Coronary artery (tissue), 2 donors: ENCODE data around the gene PPRC1.

Experiments
- DNase-seq: peaks from one replicate; pipeline ENCODE4 v3.0.0-alpha.2; 2017; ENCODE audit warnings: low spot score
- H3K27ac ChIP-seq, 2 donors: fragments of 200-600 bp; sonication (generic); one replicate each; pipeline ENCODE4 v1.5.1; 2016 to 2019
- H3K4me3 ChIP-seq: fragments of 200-600 bp; sonication (generic); 2 replicates; pipeline ENCODE4 v1.5.1; 2016; ENCODE audit warnings: mild to moderate bottlenecking, moderate library complexity
- TF ChIP-seq, protein P1 (sequence below): fragments of 200-600 bp; sonication (generic); IDR thresholded peaks from one replicate; pipeline ENCODE4 v1.5.1; 2019; ENCODE audit warnings: antibody characterized with exemption

Gene PPRC1

DNA sequence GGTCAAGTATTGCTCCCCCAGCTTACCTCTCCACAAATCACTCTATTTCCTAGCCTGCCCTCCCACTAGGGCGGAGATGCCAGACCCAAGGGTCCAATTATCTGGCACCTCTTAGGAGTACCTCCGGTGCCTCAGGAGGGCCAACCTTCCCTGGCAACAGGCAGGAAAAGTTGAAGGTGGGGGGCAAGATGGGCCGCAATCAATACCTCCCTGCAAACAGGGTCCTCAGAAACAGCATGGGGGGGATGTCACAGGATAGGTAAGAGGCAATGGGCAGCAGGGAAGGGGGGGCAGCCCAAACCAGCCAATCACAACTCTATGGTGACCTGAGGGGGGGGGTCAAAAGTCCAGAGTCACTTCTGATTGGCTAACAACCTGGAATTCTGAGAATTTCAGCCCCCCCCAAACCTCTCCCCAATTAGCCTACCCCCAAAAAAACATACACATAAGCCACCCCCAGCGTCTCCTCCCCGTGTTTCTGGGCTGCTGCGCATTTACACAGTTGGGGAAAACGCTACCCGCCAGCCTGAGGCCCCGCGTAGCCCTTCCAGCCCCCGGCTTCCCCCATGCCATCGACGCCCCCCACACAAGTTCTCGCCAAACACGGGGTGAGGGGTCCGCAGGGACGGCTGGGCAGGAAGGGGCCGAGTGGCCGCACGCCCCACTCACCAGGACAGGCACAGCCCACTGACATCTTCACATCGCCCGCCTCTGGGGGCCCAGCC is 13.3 kb upstream of the PPRC1 start:
- Histone ChIP-seq H3K4me3 (peak overlapping the region; percentile 96), H3K27ac (peak overlapping the region; percentile 99 to 100)
- peak; percentile 88 for DNase-seq
- TF ChIP-seq, protein P1, sequence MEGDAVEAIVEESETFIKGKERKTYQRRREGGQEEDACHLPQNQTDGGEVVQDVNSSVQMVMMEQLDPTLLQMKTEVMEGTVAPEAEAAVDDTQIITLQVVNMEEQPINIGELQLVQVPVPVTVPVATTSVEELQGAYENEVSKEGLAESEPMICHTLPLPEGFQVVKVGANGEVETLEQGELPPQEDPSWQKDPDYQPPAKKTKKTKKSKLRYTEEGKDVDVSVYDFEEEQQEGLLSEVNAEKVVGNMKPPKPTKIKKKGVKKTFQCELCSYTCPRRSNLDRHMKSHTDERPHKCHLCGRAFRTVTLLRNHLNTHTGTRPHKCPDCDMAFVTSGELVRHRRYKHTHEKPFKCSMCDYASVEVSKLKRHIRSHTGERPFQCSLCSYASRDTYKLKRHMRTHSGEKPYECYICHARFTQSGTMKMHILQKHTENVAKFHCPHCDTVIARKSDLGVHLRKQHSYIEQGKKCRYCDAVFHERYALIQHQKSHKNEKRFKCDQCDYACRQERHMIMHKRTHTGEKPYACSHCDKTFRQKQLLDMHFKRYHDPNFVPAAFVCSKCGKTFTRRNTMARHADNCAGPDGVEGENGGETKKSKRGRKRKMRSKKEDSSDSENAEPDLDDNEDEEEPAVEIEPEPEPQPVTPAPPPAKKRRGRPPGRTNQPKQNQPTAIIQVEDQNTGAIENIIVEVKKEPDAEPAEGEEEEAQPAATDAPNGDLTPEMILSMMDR = no peak

DNA sequence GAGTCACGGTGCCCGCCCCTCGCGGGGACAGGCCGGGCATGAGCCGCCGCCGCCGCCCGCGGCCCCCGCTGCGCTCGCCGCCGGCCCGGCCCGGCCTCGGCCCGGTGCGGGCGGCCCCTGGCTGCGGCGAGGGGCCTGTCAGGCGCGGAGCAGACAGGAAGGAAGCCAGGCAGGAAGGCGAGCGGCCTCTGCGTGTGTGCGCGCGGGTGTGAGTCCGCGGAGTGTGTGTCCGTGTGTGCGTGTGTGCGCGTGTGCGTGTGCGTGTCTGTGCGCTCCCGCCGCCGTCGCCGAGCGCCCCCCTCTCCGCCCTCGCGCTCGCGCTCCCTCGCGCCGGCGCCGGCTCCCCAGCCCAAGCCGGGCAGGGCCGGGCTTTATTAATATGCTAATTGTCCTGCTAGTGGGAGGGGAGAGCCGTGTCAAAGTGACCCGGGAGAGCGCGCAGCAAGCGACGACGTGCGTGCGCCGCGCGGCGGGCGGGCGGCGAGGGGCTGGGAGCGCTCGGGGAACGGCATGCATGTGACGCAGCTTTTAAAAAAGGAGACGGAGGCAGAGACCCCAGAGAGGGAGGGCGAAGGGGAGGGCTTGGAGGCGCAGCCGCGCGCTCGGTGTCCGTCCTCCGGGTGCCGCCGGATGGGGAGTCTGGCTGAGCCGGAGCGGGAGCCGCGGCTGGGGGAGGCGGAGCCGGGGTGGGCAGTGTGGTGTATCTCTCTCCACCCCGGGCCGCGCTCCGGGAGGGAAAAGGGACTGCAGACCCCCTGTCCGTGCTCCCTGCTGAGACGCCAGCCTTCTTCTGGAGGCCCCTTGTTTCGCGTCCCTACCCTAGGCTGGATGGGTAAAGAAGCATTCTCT is 12.5 kb upstream of the PPRC1 start, which contains the start of gene LDB1:
Gene LDB1, minus strand, starts transcription at position 227 of the 849 bp plus-strand sequence. CDS start 258 bp downstream, outside the sequence.
- H3K4me3 ChIP-seq = peak within 1 kb of the TSS; percentile 96
- H3K27ac ChIP-seq = peak within 1 kb of the TSS; percentile 99 to 100
- TF ChIP-seq, protein P1 = no peak
- peak; percentile 88 for DNase-seq

DNA sequence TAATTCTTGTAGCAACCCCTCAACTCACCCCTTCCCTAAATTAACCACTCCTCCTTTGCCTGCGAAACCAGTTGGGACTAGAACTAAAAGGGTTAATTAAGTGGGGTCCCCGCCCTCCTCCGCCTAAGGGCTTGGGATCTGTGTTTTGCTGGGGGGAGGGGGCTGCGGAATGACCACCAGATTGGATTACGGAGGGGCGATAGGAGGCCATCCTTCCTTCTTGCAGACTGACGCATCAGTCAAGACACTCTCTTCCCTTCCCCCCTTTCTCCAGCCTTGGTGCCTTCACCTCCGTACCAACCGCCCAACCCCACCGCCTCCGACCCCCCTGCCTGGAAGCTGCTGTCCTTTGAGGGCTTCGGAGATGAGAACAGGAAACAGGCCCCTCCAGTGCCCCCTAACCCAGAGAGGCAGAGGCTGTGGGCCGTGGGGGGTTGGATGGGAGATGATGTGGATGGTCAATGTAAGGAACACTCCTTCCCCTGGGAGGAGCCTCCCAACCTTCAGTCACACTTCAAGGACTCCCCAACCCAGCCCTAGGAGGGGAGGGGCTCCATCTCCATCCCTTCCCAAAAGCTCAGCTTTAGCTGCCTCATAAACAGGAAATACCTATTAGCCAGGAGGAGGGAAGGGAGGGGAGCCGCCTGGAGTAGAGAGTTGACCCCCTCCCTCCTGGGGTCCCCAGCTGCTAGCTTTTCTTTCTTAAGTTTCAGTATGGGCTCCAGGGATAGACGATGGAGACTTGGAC is 11.7 kb upstream of the PPRC1 start:
- TF ChIP-seq, protein P1 = no peak
- H3K4me3 ChIP-seq = peak overlapping the region; percentile 96
- H3K27ac ChIP-seq = peak overlapping the region; percentile 99 to 100
- no peak for DNase-seq

DNA sequence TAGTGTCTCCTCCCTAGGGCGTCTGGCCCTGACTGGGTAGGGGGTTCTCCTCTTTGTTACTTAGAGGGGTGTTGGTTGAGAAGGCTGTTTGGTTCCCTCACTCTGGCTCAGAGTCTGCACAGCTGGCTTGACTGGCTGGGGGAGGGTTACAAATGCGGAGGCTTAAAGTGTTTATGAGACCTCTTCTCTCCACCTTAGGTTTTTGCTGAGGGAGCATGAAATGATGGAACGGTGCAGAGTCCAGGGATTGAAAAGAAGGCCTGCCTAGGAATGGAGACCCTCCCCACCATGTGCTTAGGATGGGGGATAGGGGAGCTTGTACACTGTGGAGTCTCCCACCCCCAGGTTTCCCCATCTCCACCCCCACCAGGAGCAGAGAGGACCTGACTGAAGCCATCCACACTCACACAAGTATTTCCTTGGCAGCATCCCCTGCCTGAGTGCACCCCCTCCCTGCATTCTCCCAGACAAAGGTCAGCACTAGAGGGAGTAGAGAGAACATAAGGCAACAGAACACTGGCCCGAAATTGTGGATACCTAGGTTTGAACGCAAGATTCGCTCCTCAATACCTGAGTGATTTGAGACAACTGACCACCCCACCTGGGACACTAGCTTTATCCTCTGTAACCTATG is 11.0 kb upstream of the PPRC1 start:
- TF ChIP-seq, protein P1 = no peak
- peak overlapping the region; percentile 99 to 100 for H3K27ac ChIP-seq
- peak overlapping the region; percentile 96 for H3K4me3 ChIP-seq
- DNase-seq = no peak

DNA sequence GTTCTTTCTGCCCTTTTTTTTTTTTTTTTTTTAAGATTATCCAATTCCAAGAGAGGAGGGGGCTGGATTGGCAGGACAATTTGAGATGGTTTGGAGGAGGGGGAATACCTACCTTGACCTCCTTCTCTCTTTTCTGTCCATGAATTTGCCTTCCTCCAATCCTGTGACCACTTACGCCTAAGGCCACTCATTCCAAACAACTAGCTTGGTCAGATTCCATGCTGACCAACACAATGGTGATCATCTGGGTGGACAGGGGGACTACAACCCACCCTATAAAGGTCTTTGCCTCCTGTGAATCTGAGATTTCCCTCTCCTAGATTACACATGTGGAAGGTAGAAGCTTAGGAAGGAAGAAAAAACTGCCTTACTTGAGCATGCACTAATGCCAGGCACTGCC is 10.4 kb upstream of the PPRC1 start:
- TF ChIP-seq, protein P1 = no peak
- H3K4me3 ChIP-seq = no peak overlapping the region
- DNase-seq = no peak
- H3K27ac ChIP-seq = no peak overlapping the region

DNA sequence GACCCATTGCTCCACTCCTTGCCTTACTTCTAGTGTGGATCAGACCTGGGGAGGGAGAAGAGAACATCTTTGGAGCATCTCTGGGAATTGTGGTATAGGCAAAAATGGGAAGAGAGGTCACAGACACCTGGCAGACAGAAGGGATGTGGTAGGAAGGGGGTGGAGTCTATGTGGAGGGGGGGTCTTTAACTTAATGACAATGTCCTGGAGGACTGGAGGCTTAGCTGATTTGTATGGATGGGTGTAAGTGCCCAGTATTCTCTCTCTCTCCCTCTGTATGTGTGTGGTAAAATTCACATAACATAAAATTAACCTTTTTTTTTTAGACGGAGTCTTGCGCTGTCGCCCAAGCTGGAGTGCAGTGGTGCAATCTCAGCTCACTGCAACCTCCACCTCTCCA is 9.6 kb upstream of the PPRC1 start:
- DNase-seq = no peak
- H3K27ac ChIP-seq = no peak overlapping the region
- H3K4me3 ChIP-seq = no peak overlapping the region
- TF ChIP-seq, protein P1 = no peak
